Cardiac muscle cell (in vitro differentiated cells and primary cell): ENCODE measurements around the gene CIRBP. TPM values are rescaled to one million over a fixed set of nuclear protein-coding genes. Genes with fewer than 3 reads are reported as not detected.

Experiments
- DNase-seq, 2 donors: peaks; one replicate each; pipeline versions ENCODE4 v3.0.0 to v3.0.0-alpha.2; 2010 to 2017; ENCODE audit warnings: low read depth in 1 of 2, low spot score in 1 of 2
- H3K27ac ChIP-seq: fragments of 200-600 bp; sonication (generic); 2 replicates; pipeline ENCODE4 v1.5.1; 2016
- H3K27me3 ChIP-seq: fragments of 200-600 bp; sonication (generic); 2 replicates; pipeline ENCODE4 v1.6.0; 2016; ENCODE audit warnings: control low read depth
- H3K36me3 ChIP-seq: fragments of 200-600 bp; sonication (generic); 2 replicates; pipeline ENCODE4 v1.5.1; 2016; ENCODE audit warnings: control low read depth
- H3K4me1 ChIP-seq: fragments of 200-600 bp; sonication (generic); 2 replicates; pipeline ENCODE4 v1.8.1; 2017; ENCODE audit warnings: low read depth, mild to moderate bottlenecking, mixed run types
- H3K4me3 ChIP-seq: fragments of 200-600 bp; sonication (generic); 2 replicates; pipeline ENCODE4 v1.5.1; 2016; ENCODE audit warnings: mild to moderate bottlenecking
- H3K9me3 ChIP-seq: fragments of 200-600 bp; sonication (generic); 2 replicates; pipeline ENCODE4 v1.5.1; 2017; ENCODE audit warnings: low read depth, mild to moderate bottlenecking, control low read depth
- CTCF ChIP-seq: IDR thresholded peaks from 2 replicates; pipeline ENCODE4 v1.5.1; 2012; ENCODE audit warnings: low read depth, mild to moderate bottlenecking, low read length
- polyA plus RNA-seq: library from polyadenylated mRNA; unstranded; fragments of >200 nt; fragmentation: Nextera tagmentation; extraction: Ambion mirVana; gene quantifications from 2 replicates; pipeline ENCODE4 v1.2.1, GENCODE V29; 2016
- total RNA-seq: library from RNA; depleted of rRNA; stranded (reverse); fragments of >200 nt; gene quantifications from 2 replicates; pipeline ENCODE4 v1.2.3, GENCODE V29; 2016

Gene CIRBP
- total and polyA plus RNA-seq, 2 experiments from 2014 or later = 716 to 2,236 TPM

- no peak overlapping the region for H3K27ac ChIP-seq
- no peaks in the 10 kb centered on the region for H3K27me3 ChIP-seq
- no peak for TF ChIP-seq CTCF
- no peak for DNase-seq
- H3K36me3 ChIP-seq = peaks cover 18% of the 10 kb centered on the region
- no peak overlapping the region for H3K4me3 ChIP-seq
- H3K9me3 ChIP-seq = no peaks in the 10 kb centered on the region
- H3K4me1 ChIP-seq = peaks cover 11% of the 10 kb centered on the region
Measured at GRCh38 chr19:1226227-1226518, 43.0 kb upstream of the CIRBP start.

- H3K4me3 ChIP-seq = no peak overlapping the region
- no peaks in the 10 kb centered on the region for H3K27me3 ChIP-seq
- no peak for TF ChIP-seq CTCF
- H3K27ac ChIP-seq = no peak overlapping the region
- H3K4me1 ChIP-seq = peaks cover 14% of the 10 kb centered on the region
- no peaks in the 10 kb centered on the region for H3K9me3 ChIP-seq
- DNase-seq = no peak
- H3K36me3 ChIP-seq = peaks cover 18% of the 10 kb centered on the region
Measured at GRCh38 chr19:1226522-1227303, 42.4 kb upstream of the CIRBP start.

GRCh38 chr19:1227304-1228054 lies 41.7 kb upstream of the CIRBP start:
- TF ChIP-seq CTCF = no peak
- H3K4me1 ChIP-seq = peaks cover 22% of the 10 kb centered on the region
- no peak overlapping the region for H3K4me3 ChIP-seq
- no peak overlapping the region for H3K27ac ChIP-seq
- no peaks in the 10 kb centered on the region for H3K9me3 ChIP-seq
- DNase-seq = no peak
- no peaks in the 10 kb centered on the region for H3K27me3 ChIP-seq
- peaks cover 18% of the 10 kb centered on the region for H3K36me3 ChIP-seq

- Histone ChIP-seq H3K36me3 (peaks cover 18% of the 10 kb centered on the region), H3K27me3 (no peaks in the 10 kb centered on the region), H3K27ac (no peak overlapping the region), H3K4me3 (no peak overlapping the region), H3K4me1 (peaks cover 31% of the 10 kb centered on the region), H3K9me3 (no peaks in the 10 kb centered on the region)
- no peak for TF ChIP-seq CTCF
- DNase-seq = no peak
Measured at GRCh38 chr19:1228161-1228957, 40.8 kb upstream of the CIRBP start.

- no peak for TF ChIP-seq CTCF
- no peak overlapping the region for H3K4me3 ChIP-seq
- DNase-seq = no peak
- no peaks in the 10 kb centered on the region for H3K27me3 ChIP-seq
- peaks cover 17% of the 10 kb centered on the region for H3K36me3 ChIP-seq
- no peak overlapping the region for H3K27ac ChIP-seq
- no peaks in the 10 kb centered on the region for H3K9me3 ChIP-seq
- peaks cover 34% of the 10 kb centered on the region for H3K4me1 ChIP-seq
Measured at GRCh38 chr19:1229056-1229923, 39.8 kb upstream of the CIRBP start.
